ENCODE data around the gene NDUFAF3.

- TF ChIP-seq POLR2AphosphoS5 (IDR thresholded peaks at IDR 0.05) (no peak), CTCF (IDR thresholded peaks at IDR 0.05) (no peak), POLR2A (IDR thresholded peaks at IDR 0.05) (no peak), EP300 (IDR thresholded peaks at IDR 0.05) (no peak)
Measured at GRCh38 chr3:49020330-49021212, 1.4 kb upstream of the NDUFAF3 start.

Measured in gastroesophageal sphincter (tissue), 3 donors.